GM12878 (cell line): ENCODE results near the gene SLC18A3. TPM values are rescaled to one million over a fixed set of nuclear protein-coding genes. Genes with fewer than 3 reads are reported as not detected.

Experiments used
- ATAC-seq: fragments of 200-7000 bp; cut with Tn5 transposase; 3 replicates; pipeline ENCODE4 v1.9.1; 2020; ENCODE audit warnings: mild to moderate bottlenecking, moderate library complexity
- BruUV-seq: library from RNA; stranded (reverse); fragments of 400-500 nt; replicated peaks from 2 replicates; lab custom pipeline; 2021; lab: Mats Ljungman, UMichigan
- CTCF ChIA-PET: fragments of 300-600 bp; sonication (Branson Sonifier 250); formaldehyde crosslinking; extraction: SDS; loops from one replicate; lab custom pipeline; 2021; ENCODE audit warnings: inconsistent platforms; lab: Yijun Ruan, JAX
- POLR2A ChIA-PET: fragments of 350-600 bp; formaldehyde crosslinking; extraction: SDS; loops from one replicate; lab custom pipeline; 2021; ENCODE audit warnings: inconsistent platforms; lab: Charles Lee
- RAD21 ChIA-PET: fragments of 300-600 bp; sonication (Branson Sonifier 250); formaldehyde crosslinking; loops from one replicate; lab custom pipeline; 2023; ENCODE audit warnings: antibody characterized with exemption; ENCODE audit not compliant: unreplicated experiment; lab: Charles Lee
- SMC1A ChIA-PET: fragments of 300-600 bp; sonication (Branson Sonifier 250); formaldehyde crosslinking; loops from one replicate; lab custom pipeline; 2023; ENCODE audit not compliant: unreplicated experiment, uncharacterized antibody; lab: Charles Lee
- DNase-seq: peaks from one replicate; pipeline ENCODE4 v3.0.0-alpha.2; 2011; ENCODE audit warnings: low read depth, low spot score
- FAIRE-seq: peaks from 3 replicates; lab custom pipeline; 2011; peaks lifted over from hg19 to GRCh38; lab: Jason Lieb, UNC
- H2AFZ ChIP-seq: 2 replicates; pipeline ENCODE4 v1.6.0; 2011; ENCODE audit warnings: low read depth, low read length, control low read depth; ENCODE audit not compliant: control insufficient read depth
- H3K27ac ChIP-seq: 2 replicates; pipeline ENCODE4 v1.5.1; 2011; ENCODE audit warnings: control low read depth; ENCODE audit not compliant: control insufficient read depth, insufficient read depth
- H3K27me3 ChIP-seq, 2 experiments: replicated peaks in 1 of 2; 2 replicates each; pipeline versions ENCODE4 v1.6.0 to v1.6.1; 2011; ENCODE audit warnings: low read length in 1 of 2; ENCODE audit not compliant: control insufficient read depth in 2 of 2, insufficient read depth in 2 of 2
- H3K36me3 ChIP-seq, 2 experiments: 2 replicates each; pipeline ENCODE4 v1.5.1; 2011; ENCODE audit warnings: low read length in 1 of 2; ENCODE audit not compliant: control insufficient read depth in 2 of 2, insufficient read depth in 2 of 2
- H3K4me1 ChIP-seq: 2 replicates; pipeline ENCODE4 v1.6.1; 2011; ENCODE audit warnings: mild to moderate bottlenecking, low read length, moderate library complexity, mixed read lengths; ENCODE audit not compliant: control insufficient read depth, insufficient read depth
- H3K4me2 ChIP-seq: 2 replicates; pipeline ENCODE4 v1.6.0; 2011; ENCODE audit warnings: control low read depth; ENCODE audit not compliant: control insufficient read depth, insufficient read depth
- H3K4me3 ChIP-seq: fragments of 200-600 bp; sonication (generic); 2 replicates; pipeline ENCODE4 v1.5.1; 2016
- H3K79me2 ChIP-seq: 2 replicates; pipeline ENCODE4 v1.6.0; 2011; ENCODE audit warnings: low read length; ENCODE audit not compliant: control insufficient read depth, insufficient read depth
- H3K9ac ChIP-seq: 2 replicates; pipeline ENCODE4 v1.8.0; 2011; ENCODE audit warnings: low read length, control low read depth, mixed read lengths; ENCODE audit not compliant: control insufficient read depth, insufficient read depth
- H3K9me3 ChIP-seq: replicated peaks from 3 replicates; pipeline ENCODE4 v1.5.1; 2011; ENCODE audit warnings: mild to moderate bottlenecking, low read length; ENCODE audit not compliant: control insufficient read depth, insufficient read depth
- H4K20me1 ChIP-seq: 2 replicates; pipeline ENCODE4 v1.6.0; 2011; ENCODE audit not compliant: control insufficient read depth, insufficient read depth
- KLF5 ChIP-seq: fragments of 450-650 bp; IDR thresholded peaks from 2 replicates; pipeline ENCODE4 v1.6.1; 2014; ENCODE audit warnings: mild to moderate bottlenecking; ENCODE audit not compliant: partially characterized antibody
- NRF1 ChIP-seq: conservative IDR thresholded peaks from 2 replicates; pipeline ENCODE4 v1.6.1; 2011; ENCODE audit warnings: mild to moderate bottlenecking, low read depth, low read length, improper control_type of control experiment
- YBX1 ChIP-seq: fragments of 450-650 bp; IDR thresholded peaks from 2 replicates; pipeline ENCODE4 v1.6.1; 2016; ENCODE audit warnings: antibody characterized with exemption
- ZNF217 ChIP-seq: fragments of 450-650 bp; IDR thresholded peaks from 2 replicates; pipeline ENCODE4 v1.6.1; 2017; ENCODE audit warnings: antibody characterized with exemption, mild to moderate bottlenecking
- WGBS: methylation state at CpG from one replicate; pipeline ENCODE4 v1.1.6; 2016; ENCODE audit warnings: low lambda C conversion rate; ENCODE audit not compliant: insufficient replicate concordance, insufficient coverage; ENCODE audit errors: missing lambda C conversion rate; 5-methylcytosine and 5-hydroxymethylcytosine counted together
- in situ Hi-C: fragments of 300-500 bp; cut with MboI; formaldehyde crosslinking; loops from 9 replicates; pipeline ENCODE4 v1.14.3; 2018; ENCODE audit warnings: mixed read lengths
- intact Hi-C: fragments of 100-400 bp; cut with micrococcal nuclease; formaldehyde crosslinking; loops from one replicate; pipeline ENCODE4 v1.14.2; 2022; ENCODE audit not compliant: unreplicated experiment
- polyA plus RNA-seq, 11 experiments: library from polyadenylated mRNA; depleted of rRNA in 4 of 11; unstranded in 6 of 11; stranded (reverse) in 5 of 11; fragments of >200 nt; fragmentation: Nextera tagmentation in 4 of 11; fragmentation: Illumina TruSeq in 1 of 11; extraction: Ambion mirVana in 4 of 11; extraction: Trizol in 1 of 11; gene quantifications; 1 replicate in 1 of 11; 2 replicates in 10 of 11; pipeline versions ENCODE4 v1.2.1 to v1.2.3, GENCODE V29; 2011 to 2016; ENCODE audit warnings: inconsistent platforms in 2 of 11, missing spikeins in 2 of 11, low read depth in 1 of 11
- total RNA-seq, 4 experiments: library from RNA; depleted of rRNA in 3 of 4; stranded (reverse); fragments of >200 nt in 3 of 4; fragmentation: Illumina TruSeq in 1 of 4; extraction: Trizol in 1 of 4; gene quantifications; 2 replicates each; pipeline versions ENCODE4 v1.2.1 to v1.2.3, GENCODE V29; 2013 to 2021
- TF ChIP-seq, protein P1 (sequence below): IDR thresholded peaks from 2 replicates; pipeline ENCODE4 v1.6.1; 2012; ENCODE audit warnings: low read length, inconsistent platforms
- TF ChIP-seq, protein P2 (sequence below): fragments of 450-650 bp; IDR thresholded peaks from 2 replicates; pipeline ENCODE4 v1.6.1; 2017; ENCODE audit warnings: mild to moderate bottlenecking, low read depth, inconsistent platforms; ENCODE audit not compliant: poor library complexity, severe bottlenecking
- TF ChIP-seq, protein P3 (sequence below): IDR thresholded peaks from 2 replicates; pipeline ENCODE4 v1.6.1; 2012; ENCODE audit warnings: low read depth, low read length, improper control_type of control experiment
- TF ChIP-seq, protein P4 (sequence below): fragments of 450-650 bp; IDR thresholded peaks from 2 replicates; pipeline ENCODE4 v1.6.1; 2018; ENCODE audit warnings: mild to moderate bottlenecking, low read depth, moderate library complexity; ENCODE audit not compliant: partially characterized antibody

Gene SLC18A3
- total and polyA plus RNA-seq, 10 of the 15 experiments (the other 5 are each of a cell fraction or from before 2014, with no cell fraction given): not detected

DNA sequence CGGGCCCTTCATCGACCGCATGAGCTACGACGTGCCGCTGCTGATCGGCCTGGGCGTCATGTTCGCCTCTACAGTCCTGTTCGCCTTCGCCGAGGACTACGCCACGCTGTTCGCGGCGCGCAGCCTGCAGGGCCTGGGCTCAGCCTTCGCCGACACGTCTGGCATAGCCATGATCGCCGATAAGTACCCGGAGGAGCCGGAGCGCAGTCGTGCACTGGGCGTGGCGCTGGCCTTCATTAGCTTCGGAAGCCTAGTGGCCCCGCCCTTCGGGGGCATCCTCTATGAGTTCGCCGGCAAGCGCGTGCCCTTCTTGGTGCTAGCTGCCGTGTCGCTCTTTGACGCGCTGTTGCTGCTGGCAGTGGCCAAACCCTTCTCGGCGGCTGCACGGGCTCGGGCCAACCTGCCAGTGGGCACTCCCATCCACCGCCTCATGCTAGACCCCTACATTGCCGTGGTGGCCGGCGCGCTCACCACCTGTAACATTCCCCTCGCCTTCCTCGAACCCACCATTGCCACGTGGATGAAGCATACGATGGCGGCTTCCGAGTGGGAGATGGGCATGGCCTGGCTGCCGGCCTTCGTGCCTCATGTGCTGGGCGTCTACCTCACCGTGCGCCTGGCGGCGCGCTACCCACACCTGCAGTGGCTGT is 1.2 kb downstream of the SLC18A3 start:
- SMC1A ChIA-PET: no interaction called here
- in situ Hi-C loops (no loop called here), intact Hi-C loops (no loop called here)
- DNase-seq (no peak), FAIRE-seq (no peak), ATAC-seq (no peak)
- no peak overlapping the region for H3K4me2 ChIP-seq
- CTCF ChIA-PET: interaction anchor here (1.0 kb wide), 1 partner anchor 69 kb away, joined by 3 read pairs; no protein-coding TSS in a partner anchor
- H3K4me1 ChIP-seq: no peaks in the 10 kb centered on the region
- TF ChIP-seq NRF1 (no peak), YBX1 (no peak), ZNF217 (no peak), KLF5 (no peak)
- TF ChIP-seq, protein P1, sequence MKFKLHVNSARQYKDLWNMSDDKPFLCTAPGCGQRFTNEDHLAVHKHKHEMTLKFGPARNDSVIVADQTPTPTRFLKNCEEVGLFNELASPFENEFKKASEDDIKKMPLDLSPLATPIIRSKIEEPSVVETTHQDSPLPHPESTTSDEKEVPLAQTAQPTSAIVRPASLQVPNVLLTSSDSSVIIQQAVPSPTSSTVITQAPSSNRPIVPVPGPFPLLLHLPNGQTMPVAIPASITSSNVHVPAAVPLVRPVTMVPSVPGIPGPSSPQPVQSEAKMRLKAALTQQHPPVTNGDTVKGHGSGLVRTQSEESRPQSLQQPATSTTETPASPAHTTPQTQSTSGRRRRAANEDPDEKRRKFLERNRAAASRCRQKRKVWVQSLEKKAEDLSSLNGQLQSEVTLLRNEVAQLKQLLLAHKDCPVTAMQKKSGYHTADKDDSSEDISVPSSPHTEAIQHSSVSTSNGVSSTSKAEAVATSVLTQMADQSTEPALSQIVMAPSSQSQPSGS: no peak
- TF ChIP-seq, protein P2, sequence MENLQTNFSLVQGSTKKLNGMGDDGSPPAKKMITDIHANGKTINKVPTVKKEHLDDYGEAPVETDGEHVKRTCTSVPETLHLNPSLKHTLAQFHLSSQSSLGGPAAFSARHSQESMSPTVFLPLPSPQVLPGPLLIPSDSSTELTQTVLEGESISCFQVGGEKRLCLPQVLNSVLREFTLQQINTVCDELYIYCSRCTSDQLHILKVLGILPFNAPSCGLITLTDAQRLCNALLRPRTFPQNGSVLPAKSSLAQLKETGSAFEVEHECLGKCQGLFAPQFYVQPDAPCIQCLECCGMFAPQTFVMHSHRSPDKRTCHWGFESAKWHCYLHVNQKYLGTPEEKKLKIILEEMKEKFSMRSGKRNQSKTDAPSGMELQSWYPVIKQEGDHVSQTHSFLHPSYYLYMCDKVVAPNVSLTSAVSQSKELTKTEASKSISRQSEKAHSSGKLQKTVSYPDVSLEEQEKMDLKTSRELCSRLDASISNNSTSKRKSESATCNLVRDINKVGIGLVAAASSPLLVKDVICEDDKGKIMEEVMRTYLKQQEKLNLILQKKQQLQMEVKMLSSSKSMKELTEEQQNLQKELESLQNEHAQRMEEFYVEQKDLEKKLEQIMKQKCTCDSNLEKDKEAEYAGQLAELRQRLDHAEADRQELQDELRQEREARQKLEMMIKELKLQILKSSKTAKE: no peak
- TF ChIP-seq, protein P3, sequence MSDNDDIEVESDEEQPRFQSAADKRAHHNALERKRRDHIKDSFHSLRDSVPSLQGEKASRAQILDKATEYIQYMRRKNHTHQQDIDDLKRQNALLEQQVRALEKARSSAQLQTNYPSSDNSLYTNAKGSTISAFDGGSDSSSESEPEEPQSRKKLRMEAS: no peak
- TF ChIP-seq, protein P4, sequence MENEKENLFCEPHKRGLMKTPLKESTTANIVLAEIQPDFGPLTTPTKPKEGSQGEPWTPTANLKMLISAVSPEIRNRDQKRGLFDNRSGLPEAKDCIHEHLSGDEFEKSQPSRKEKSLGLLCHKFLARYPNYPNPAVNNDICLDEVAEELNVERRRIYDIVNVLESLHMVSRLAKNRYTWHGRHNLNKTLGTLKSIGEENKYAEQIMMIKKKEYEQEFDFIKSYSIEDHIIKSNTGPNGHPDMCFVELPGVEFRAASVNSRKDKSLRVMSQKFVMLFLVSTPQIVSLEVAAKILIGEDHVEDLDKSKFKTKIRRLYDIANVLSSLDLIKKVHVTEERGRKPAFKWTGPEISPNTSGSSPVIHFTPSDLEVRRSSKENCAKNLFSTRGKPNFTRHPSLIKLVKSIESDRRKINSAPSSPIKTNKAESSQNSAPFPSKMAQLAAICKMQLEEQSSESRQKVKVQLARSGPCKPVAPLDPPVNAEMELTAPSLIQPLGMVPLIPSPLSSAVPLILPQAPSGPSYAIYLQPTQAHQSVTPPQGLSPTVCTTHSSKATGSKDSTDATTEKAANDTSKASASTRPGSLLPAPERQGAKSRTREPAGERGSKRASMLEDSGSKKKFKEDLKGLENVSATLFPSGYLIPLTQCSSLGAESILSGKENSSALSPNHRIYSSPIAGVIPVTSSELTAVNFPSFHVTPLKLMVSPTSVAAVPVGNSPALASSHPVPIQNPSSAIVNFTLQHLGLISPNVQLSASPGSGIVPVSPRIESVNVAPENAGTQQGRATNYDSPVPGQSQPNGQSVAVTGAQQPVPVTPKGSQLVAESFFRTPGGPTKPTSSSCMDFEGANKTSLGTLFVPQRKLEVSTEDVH: no peak
- POLR2A ChIA-PET: no interaction called here
- no peaks in the 10 kb centered on the region for H3K79me2 ChIP-seq
- BruUV-seq: no TSS peak
- H3K9me3 ChIP-seq: peaks cover 4% of the 10 kb centered on the region; the same call in 1 of the 3 replicates
- 84% methylated on average over 63 of the region's 63 CpGs for WGBS
- no peak overlapping the region for H3K9ac ChIP-seq
- no peak overlapping the region for H2AFZ ChIP-seq
- H3K27me3 ChIP-seq: peaks cover 19 to 30% of the 10 kb centered on the region in 2 experiments
- no peak overlapping the region for H3K4me3 ChIP-seq
- RAD21 ChIA-PET: interaction anchor here (0.5 kb wide), 1 partner anchor 58 kb away, joined by 3 read pairs; no protein-coding TSS in a partner anchor
- H3K36me3 ChIP-seq: no peaks in the 10 kb centered on the region
- H4K20me1 ChIP-seq: no peaks in the 10 kb centered on the region
- H3K27ac ChIP-seq: no peak overlapping the region
